Upper lobe of left lung (tissue), 6 donors: ENCODE measurements around the gene AMER3. TPM values are rescaled to one million over a fixed set of nuclear protein-coding genes. Genes with fewer than 3 reads are reported as not detected.
"Not testable (repeated sequence)": the region's sequence is repeated elsewhere in the genome, so short reads cannot be mapped to it uniquely, and the experiment has no call there.

Experiments used
- ATAC-seq, 2 donors: fragments of 200-7000 bp; cut with Tn5 transposase; one replicate each; pipeline ENCODE4 v1.9.1; 2022; ENCODE audit warnings: mild to moderate bottlenecking in 2 of 2, moderate library complexity in 2 of 2; ENCODE audit not compliant: low FRiP score in 2 of 2
- DNase-seq, 2 donors: peaks; one replicate each; pipeline ENCODE4 v3.0.0-alpha.2; 2019 to 2020
- H3K27ac ChIP-seq, 4 donors: fragments of 200-600 bp; sonication (generic); one replicate each; pipeline ENCODE4 v1.5.1; 2016 to 2019
- H3K27me3 ChIP-seq, 4 donors: fragments of 200-600 bp; sonication (generic); one replicate each; pipeline ENCODE4 v1.5.1; 2017 to 2019
- H3K36me3 ChIP-seq, 4 donors: fragments of 200-600 bp; sonication (generic); one replicate each; pipeline ENCODE4 v1.5.1; 2016 to 2019
- H3K4me1 ChIP-seq, 4 donors: fragments of 200-600 bp; sonication (generic); one replicate each; pipeline ENCODE4 v1.5.1; 2018 to 2019
- H3K4me3 ChIP-seq, 4 donors: fragments of 200-600 bp; sonication (generic); one replicate each; pipeline ENCODE4 v1.5.1; 2017 to 2019; ENCODE audit warnings: mild to moderate bottlenecking in 2 of 4, moderate library complexity in 1 of 4
- H3K9me3 ChIP-seq, 4 donors: fragments of 200-600 bp; sonication (generic); one replicate each; pipeline ENCODE4 v1.5.1; 2018 to 2019
- EP300 ChIP-seq, 4 donors: sonication (generic); formaldehyde crosslinking; IDR thresholded peaks; one replicate each; pipeline ENCODE4 v1.5.1; 2017; ENCODE audit warnings: antibody characterized with exemption in 4 of 4, control low read depth in 2 of 4
- POLR2A ChIP-seq, 4 donors: fragments of 450-650 bp; IDR thresholded peaks; one replicate each; pipeline ENCODE4 v1.5.1; 2016 to 2017; ENCODE audit warnings: antibody characterized with exemption in 4 of 4, mild to moderate bottlenecking in 2 of 4
- POLR2AphosphoS5 ChIP-seq, 2 donors: sonication (generic); formaldehyde crosslinking; IDR thresholded peaks; one replicate each; pipeline ENCODE4 v1.5.1; 2017; ENCODE audit warnings: antibody characterized with exemption in 2 of 2
- WGBS, 2 donors: methylation state at CpG; one replicate each; pipeline ENCODE4 v1.1.5; 2017 to 2018; 5-methylcytosine and 5-hydroxymethylcytosine counted together
- total RNA-seq, 6 donors: library from RNA; depleted of rRNA in 4 of 6; stranded (reverse); fragments of >200 nt in 4 of 6; gene quantifications; one replicate each; pipeline versions ENCODE4 v1.1.0 to v1.2.1, GENCODE V29; 2016 to 2021
- TF ChIP-seq, protein P1 (sequence below), 6 experiments: fragments of 450-650 bp in 4 of 6; fragments of 200-600 bp in 2 of 6; sonication (generic) in 2 of 6; IDR thresholded peaks; one replicate each; pipeline ENCODE4 v1.5.1; 2016 to 2019; ENCODE audit warnings: antibody characterized with exemption in 6 of 6
- donor health status: DM: no; HTN: no; CAD: no; lungs with moderate emphysema.
- donor health status: DM: no; HTN: yes; CAD: no; lungs with severe emphysema.

The AMER3 gene, protein sequence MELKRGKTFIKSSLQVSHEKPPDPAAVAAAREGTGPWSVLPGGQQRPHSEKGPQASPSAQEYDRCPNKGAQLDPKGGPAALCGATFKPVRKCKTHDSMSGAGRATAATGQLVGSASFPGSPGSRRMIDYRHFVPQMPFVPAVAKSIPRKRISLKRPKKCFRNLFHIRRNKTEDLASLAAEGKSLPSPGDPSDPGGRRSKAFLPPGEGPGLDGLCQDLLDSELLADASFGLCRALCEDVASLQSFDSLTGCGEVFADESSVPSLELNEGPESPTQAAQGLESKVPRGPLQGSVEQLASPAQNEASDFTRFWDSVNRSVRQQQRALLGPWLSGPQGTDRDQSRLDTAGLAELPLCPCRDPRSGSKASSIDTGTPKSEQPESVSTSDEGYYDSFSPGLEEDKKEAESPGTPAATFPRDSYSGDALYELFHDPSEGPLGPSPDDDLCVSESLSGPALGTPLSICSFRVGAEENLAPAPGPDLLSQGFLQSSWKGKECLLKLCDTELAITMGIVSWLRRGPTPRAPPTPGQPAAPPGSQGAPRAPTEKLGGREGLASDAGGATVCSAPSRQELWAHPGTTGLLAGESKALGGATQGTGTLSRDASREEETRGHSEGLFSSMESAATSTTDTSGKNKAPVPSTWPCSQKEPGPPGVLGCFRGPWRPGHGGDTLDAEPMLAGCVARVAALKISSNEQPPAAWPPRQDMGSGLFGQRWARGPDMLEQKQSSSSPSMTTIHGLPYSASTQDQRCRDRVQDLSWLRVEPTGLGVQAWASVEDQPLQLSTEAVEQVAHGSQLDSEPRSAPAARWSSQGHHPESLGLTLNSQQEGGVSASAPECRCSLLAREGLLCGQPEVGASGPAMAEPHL
- not detected for total RNA-seq

DNA sequence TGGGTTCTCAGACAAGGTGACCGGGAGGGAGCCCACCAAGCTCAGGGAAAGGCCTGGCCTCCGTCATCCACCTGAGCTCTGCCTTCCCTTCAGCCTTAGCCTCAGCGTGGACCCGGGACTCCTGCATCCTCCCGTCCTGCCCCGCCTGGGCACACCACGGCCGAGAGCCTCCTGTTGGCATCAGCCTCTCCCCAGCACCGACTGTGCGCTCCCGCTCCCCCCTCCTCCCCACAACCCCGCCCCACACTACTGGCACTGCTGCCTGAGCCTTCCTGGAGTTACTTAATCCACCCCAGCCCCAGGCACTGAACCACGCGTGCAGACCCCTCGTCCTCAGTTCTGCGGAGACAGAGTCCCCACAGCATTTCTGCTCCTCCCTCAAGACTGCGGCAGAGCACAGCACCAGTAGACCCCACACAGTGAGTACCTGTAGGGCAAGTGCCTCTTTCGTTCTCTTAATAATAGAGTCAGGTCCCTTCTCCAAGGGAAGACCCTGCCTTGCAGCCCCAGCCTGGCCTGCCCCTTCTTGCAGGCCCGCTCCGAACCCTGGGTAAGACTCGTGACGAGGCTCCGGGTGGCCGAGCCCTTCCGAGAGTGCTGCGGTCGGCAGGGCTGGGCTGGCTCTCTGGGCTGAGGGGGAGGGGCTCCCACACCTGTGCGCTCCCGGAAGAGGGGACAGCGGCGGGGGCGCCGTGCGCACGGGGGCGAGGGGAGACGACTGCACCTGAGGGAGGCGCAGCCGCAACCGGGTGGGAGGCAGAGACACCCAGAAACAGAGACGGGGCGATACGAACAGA, at the start of gene AMER3:
TSS of gene AMER3 (plus strand) at position 285 of the 797 bp plus-strand sequence. CDS start 6,533 bp downstream, outside the sequence.
- Histone ChIP-seq H3K27me3 (peaks cover 0 to 21% (median 10%) of the 10 kb centered on the region in 4 donors), H3K4me1 (peaks cover 3 to 14% (median 7%) of the 10 kb centered on the region in 4 donors), H3K36me3 (no peaks in the 10 kb centered on the region), H3K9me3 (no peaks in the 10 kb centered on the region), H3K27ac (no peak within 1 kb of the TSS), H3K4me3 (peak within 1 kb of the TSS in 3 of 4 donors; percentile 32 to 41 (median 34))
- WGBS, 2 donors = 4 to 6% methylated on average over 24 to 35 of the region's 43 CpGs
- DNase-seq = peak in 1 of 2 donors; percentile 54
- ATAC-seq = peak; percentile 14 to 34
- TF ChIP-seq EP300 (IDR thresholded peaks at IDR 0.05) (no peak), POLR2A (IDR thresholded peaks at IDR 0.05) (no peak), POLR2AphosphoS5 (IDR thresholded peaks at IDR 0.05) (no peak)
- TF ChIP-seq, protein P1, sequence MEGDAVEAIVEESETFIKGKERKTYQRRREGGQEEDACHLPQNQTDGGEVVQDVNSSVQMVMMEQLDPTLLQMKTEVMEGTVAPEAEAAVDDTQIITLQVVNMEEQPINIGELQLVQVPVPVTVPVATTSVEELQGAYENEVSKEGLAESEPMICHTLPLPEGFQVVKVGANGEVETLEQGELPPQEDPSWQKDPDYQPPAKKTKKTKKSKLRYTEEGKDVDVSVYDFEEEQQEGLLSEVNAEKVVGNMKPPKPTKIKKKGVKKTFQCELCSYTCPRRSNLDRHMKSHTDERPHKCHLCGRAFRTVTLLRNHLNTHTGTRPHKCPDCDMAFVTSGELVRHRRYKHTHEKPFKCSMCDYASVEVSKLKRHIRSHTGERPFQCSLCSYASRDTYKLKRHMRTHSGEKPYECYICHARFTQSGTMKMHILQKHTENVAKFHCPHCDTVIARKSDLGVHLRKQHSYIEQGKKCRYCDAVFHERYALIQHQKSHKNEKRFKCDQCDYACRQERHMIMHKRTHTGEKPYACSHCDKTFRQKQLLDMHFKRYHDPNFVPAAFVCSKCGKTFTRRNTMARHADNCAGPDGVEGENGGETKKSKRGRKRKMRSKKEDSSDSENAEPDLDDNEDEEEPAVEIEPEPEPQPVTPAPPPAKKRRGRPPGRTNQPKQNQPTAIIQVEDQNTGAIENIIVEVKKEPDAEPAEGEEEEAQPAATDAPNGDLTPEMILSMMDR (IDR thresholded peaks at IDR 0.05) = no peak

DNA sequence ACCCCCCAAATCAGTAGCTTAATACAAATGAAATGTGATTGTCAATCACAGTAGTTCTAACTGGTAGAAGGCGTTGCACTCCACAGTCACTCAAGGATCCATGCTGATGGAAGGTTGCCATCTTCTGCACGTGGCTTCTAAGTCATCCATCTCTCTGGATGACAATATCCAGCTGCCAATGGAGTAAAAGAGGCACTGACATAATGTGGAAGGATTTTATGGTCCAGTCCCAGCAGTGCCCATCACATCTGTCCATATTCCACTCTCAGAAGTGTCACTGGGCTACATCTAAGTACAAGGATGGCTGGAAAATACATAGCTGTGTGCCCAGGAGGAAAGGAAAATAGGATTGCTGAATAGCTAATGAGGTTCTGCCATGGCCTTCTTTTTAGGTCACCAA, 40.5 kb upstream of the AMER3 start:
- ATAC-seq = not testable (repeated sequence)

DNA sequence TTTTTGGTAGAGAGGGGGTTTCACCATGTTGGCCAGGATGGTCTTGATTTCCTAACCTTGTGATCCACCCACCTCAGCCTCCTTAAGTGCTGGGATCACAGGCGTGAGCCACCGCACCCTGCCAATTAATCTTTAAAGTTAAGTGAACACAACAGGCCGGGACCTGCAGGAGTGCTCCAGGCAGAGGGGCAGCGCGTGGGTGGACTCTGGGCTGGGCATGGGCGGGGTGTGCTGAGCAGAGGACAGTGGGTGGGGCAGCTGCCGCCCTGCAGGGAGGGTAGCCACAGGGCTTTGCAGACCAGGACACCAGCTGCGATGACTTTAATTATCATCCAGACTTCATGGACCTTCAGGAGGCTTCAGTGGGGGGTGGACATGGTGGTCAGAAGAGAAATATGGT, 35.3 kb upstream of the AMER3 start:
- no peak for TF ChIP-seq EP300 (IDR thresholded peaks at IDR 0.05)
- Histone ChIP-seq H3K4me1 (no peaks in the 10 kb centered on the region), H3K27me3 (no peaks in the 10 kb centered on the region), H3K4me3 (no peak overlapping the region), H3K27ac (no peak overlapping the region), H3K9me3 (no peaks in the 10 kb centered on the region), H3K36me3 (no peaks in the 10 kb centered on the region)
- WGBS, 2 donors = 85 to 87% methylated on average over 8 of the region's 8 CpGs
- ATAC-seq (no peak), DNase-seq (peak in 1 of 2 donors; percentile 40)

More for the DNA sequence above, 40.5 kb upstream of the AMER3 start:
- not testable (repeated sequence) for H3K36me3 ChIP-seq, DNase-seq, H3K27me3 ChIP-seq, H3K27ac ChIP-seq, H3K4me3 ChIP-seq, H3K9me3 ChIP-seq, H3K4me1 ChIP-seq
- WGBS, 2 donors = no CpG with 5 or more reads among the region's 2 CpGs

DNA sequence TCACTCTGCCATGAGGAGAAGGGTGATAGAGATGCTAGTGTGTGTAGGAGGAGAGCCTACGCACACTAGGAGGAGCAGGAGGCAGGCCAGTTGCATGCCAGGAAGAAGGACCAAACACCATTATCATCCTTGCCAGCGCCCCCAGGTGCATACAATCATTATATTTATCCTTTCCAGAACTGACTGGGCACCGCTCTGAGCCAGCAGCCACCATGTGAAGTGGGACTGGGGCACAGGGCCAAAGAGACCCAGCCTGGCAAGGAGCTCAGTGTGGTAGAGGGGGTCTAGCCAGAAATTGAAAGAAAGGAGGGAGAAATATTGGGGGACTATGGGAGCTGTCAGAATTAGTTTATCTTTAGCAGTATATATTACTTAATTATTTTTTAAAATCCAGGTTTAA, 34.8 kb upstream of the AMER3 start:
- ATAC-seq (no peak), DNase-seq (no peak)
- no peak overlapping the region for H3K4me3 ChIP-seq
- no peaks in the 10 kb centered on the region for H3K36me3 ChIP-seq
- H3K27me3 ChIP-seq = no peaks in the 10 kb centered on the region
- H3K27ac ChIP-seq = no peak overlapping the region
- no peak for TF ChIP-seq POLR2AphosphoS5 (IDR thresholded peaks at IDR 0.05)
- TF ChIP-seq, protein P1 (IDR thresholded peaks at IDR 0.05) = no peak
- no peak for TF ChIP-seq EP300 (IDR thresholded peaks at IDR 0.05)
- TF ChIP-seq POLR2A (IDR thresholded peaks at IDR 0.05) = no peak
- H3K9me3 ChIP-seq = no peaks in the 10 kb centered on the region
- H3K4me1 ChIP-seq = no peaks in the 10 kb centered on the region
- WGBS, 2 donors = 84 to 85% methylated on average over 3 of the region's 3 CpGs

DNA sequence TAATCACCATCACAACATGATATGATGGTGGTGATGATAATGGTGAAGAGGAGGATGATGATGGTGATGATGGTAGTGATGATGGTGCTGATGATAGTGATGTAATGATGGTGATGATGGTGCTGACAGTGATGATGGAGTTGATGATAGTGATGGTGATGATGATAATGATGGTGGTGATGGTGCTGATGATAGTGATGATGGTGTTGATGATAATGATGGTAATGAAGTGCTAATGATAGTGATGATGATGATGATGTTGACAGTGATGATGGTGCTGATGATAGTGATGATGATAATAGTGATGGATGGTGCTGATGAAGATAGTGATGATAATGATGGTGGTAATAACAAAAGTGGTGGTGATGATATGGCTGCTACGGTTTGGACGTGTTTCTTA, 30.9 kb upstream of the AMER3 start:
- TF ChIP-seq POLR2A (IDR thresholded peaks at IDR 0.05) = no peak
- no peak for TF ChIP-seq EP300 (IDR thresholded peaks at IDR 0.05)
- TF ChIP-seq POLR2AphosphoS5 (IDR thresholded peaks at IDR 0.05) = no peak
- TF ChIP-seq, protein P1 (IDR thresholded peaks at IDR 0.05) = no peak
- H3K4me3 ChIP-seq = no peak overlapping the region
- H3K27ac ChIP-seq = no peak overlapping the region
- peaks cover 11 to 20% (median 17%) of the 10 kb centered on the region in 4 donors for H3K4me1 ChIP-seq
- no peak for ATAC-seq
- H3K36me3 ChIP-seq = no peaks in the 10 kb centered on the region
- WGBS, 2 donors = 67 to 69% methylated on average over 2 of the region's 2 CpGs
- no peaks in the 10 kb centered on the region for H3K9me3 ChIP-seq
- no peaks in the 10 kb centered on the region for H3K27me3 ChIP-seq
- DNase-seq = no peak
